Vagina (tissue), 2 donors: Measurements from ENCODE around the gene BTRC.

ENCODE experiments used
- CTCF ChIP-seq, 3 experiments: fragments of 450-650 bp in 2 of 3; fragments of 200-600 bp in 1 of 3; sonication (generic) in 1 of 3; IDR thresholded peaks; one replicate each; pipeline ENCODE4 v1.5.1; 2017 to 2019; ENCODE audit warnings: antibody characterized with exemption in 3 of 3, mild to moderate bottlenecking in 2 of 3, moderate library complexity in 2 of 3
- POLR2A ChIP-seq, 2 donors: fragments of 450-650 bp; IDR thresholded peaks; one replicate each; pipeline ENCODE4 v1.6.1; 2017; ENCODE audit warnings: antibody characterized with exemption in 2 of 2, mild to moderate bottlenecking in 2 of 2, moderate library complexity in 2 of 2
- POLR2AphosphoS5 ChIP-seq, 2 donors: sonication (generic); formaldehyde crosslinking; IDR thresholded peaks; one replicate each; pipeline ENCODE4 v1.9.0; 2017; ENCODE audit warnings: antibody characterized with exemption in 2 of 2, mild to moderate bottlenecking in 2 of 2, low read depth in 1 of 2; ENCODE audit not compliant: insufficient read depth in 1 of 2

GRCh38 chr10:101425535-101425934 lies 71.6 kb downstream of the BTRC start:
- TF ChIP-seq POLR2AphosphoS5 (IDR thresholded peaks at IDR 0.05; ENCODE audit: insufficient read depth in 1 of 2, low read depth in 1 of 2): no peak
- TF ChIP-seq CTCF (IDR thresholded peaks at IDR 0.05): no peak
- TF ChIP-seq POLR2A (IDR thresholded peaks at IDR 0.05): no peak
